Keratinocyte (primary cell): Measurements from ENCODE around the gene MICAL2. TPM values are rescaled to one million over a fixed set of nuclear protein-coding genes. Genes with fewer than 3 reads are reported as not detected.

Source experiments
- DNase-seq: peaks from one replicate; pipeline ENCODE4 v3.0.0-alpha.2; 2011; ENCODE audit warnings: low read depth, missing footprints, low spot score
- FAIRE-seq: peaks from 2 replicates; lab custom pipeline; 2011; peaks lifted over from hg19 to GRCh38; lab: Jason Lieb, UNC
- H2AFZ ChIP-seq: 2 replicates; pipeline ENCODE4 v1.6.0; 2012; ENCODE audit warnings: low read length, control low read depth, inconsistent platforms; ENCODE audit not compliant: control insufficient read depth
- H3K27ac ChIP-seq: 2 replicates; pipeline ENCODE4 v1.5.1; 2011; ENCODE audit warnings: low read length; ENCODE audit not compliant: control insufficient read depth, insufficient read depth
- H3K27me3 ChIP-seq: 3 replicates; pipeline ENCODE4 v1.6.0; 2011; ENCODE audit warnings: low read length; ENCODE audit not compliant: control insufficient read depth, insufficient read depth; ENCODE audit errors: extremely low read depth
- H3K36me3 ChIP-seq, 2 experiments: 2 replicates in 1 of 2; 3 replicates in 1 of 2; pipeline ENCODE4 v1.5.1; 2011; ENCODE audit warnings: low read length in 2 of 2, mild to moderate bottlenecking in 1 of 2; ENCODE audit not compliant: control insufficient read depth in 2 of 2, insufficient read depth in 2 of 2; ENCODE audit errors: extremely low read depth in 1 of 2
- H3K4me1 ChIP-seq: 3 replicates; pipeline ENCODE4 v1.5.1; 2011; ENCODE audit warnings: low read length; ENCODE audit not compliant: control insufficient read depth, insufficient read depth; ENCODE audit errors: extremely low read depth
- H3K4me2 ChIP-seq: 3 replicates; pipeline ENCODE4 v1.6.0; 2011; ENCODE audit warnings: low read depth, low read length; ENCODE audit not compliant: control insufficient read depth, insufficient read depth; ENCODE audit errors: extremely low read depth
- H3K4me3 ChIP-seq, 3 experiments: fragments of 200-600 bp in 1 of 3; sonication (generic) in 1 of 3; 2 replicates in 2 of 3; 3 replicates in 1 of 3; pipeline ENCODE4 v1.5.1; 2011 to 2016; ENCODE audit warnings: low read length in 3 of 3, mild to moderate bottlenecking in 3 of 3, control low read depth in 2 of 3, inconsistent platforms in 1 of 3, low read depth in 1 of 3, mixed read lengths in 1 of 3, mixed run types in 1 of 3, moderate library complexity in 1 of 3; ENCODE audit not compliant: control insufficient read depth in 2 of 3, insufficient read depth in 2 of 3; ENCODE audit errors: extremely low read depth in 1 of 3
- H3K79me2 ChIP-seq: 2 replicates; pipeline ENCODE4 v1.6.0; 2012; ENCODE audit warnings: low read length; ENCODE audit not compliant: control insufficient read depth, insufficient read depth
- H3K9ac ChIP-seq: 3 replicates; pipeline ENCODE4 v1.6.0; 2011; ENCODE audit warnings: low read length; ENCODE audit not compliant: control insufficient read depth, insufficient read depth; ENCODE audit errors: extremely low read depth
- H3K9me1 ChIP-seq: 3 replicates; pipeline ENCODE4 v1.6.0; 2011; ENCODE audit warnings: low read length; ENCODE audit not compliant: control insufficient read depth, insufficient read depth; ENCODE audit errors: extremely low read depth
- H3K9me3 ChIP-seq: 2 replicates; pipeline ENCODE4 v1.5.1; 2012; ENCODE audit warnings: low read depth, low read length; ENCODE audit not compliant: control insufficient read depth
- H4K20me1 ChIP-seq: 3 replicates; pipeline ENCODE4 v1.6.0; 2011; ENCODE audit warnings: low read length; ENCODE audit not compliant: control insufficient read depth, insufficient read depth; ENCODE audit errors: extremely low read depth
- EZH2 ChIP-seq: IDR thresholded peaks from one replicate; pipeline ENCODE4 v1.6.1; 2012; ENCODE audit warnings: inconsistent platforms, mild to moderate bottlenecking, low read length, moderate library complexity
- dilution Hi-C: fragments of 300-500 bp; cut with MboI; formaldehyde crosslinking; loops from one replicate; pipeline ENCODE4 v1.7.0; 2020; ENCODE audit warnings: low sequenced_read_pairs; ENCODE audit not compliant: extremely low pct_ligation_motif_present
- polyA plus RNA-seq, 5 experiments: library from polyadenylated mRNA; depleted of rRNA in 3 of 5; stranded (reverse) in 3 of 5; stranded (forward) in 1 of 5; unstranded in 1 of 5; fragments of >200 nt; gene quantifications; 1 replicate in 1 of 5; 2 replicates in 3 of 5; 3 replicates in 1 of 5; pipeline versions ENCODE4 v1.2.1 to v1.2.3, GENCODE V29; 2011 to 2012; ENCODE audit warnings: missing spikeins in 2 of 5, low read depth in 1 of 5, low replicate concordance in 1 of 5
- TF ChIP-seq, protein P1 (sequence below), 3 experiments: IDR thresholded peaks in 1 of 3; conservative IDR thresholded peaks in 1 of 3; optimal IDR thresholded peaks in 1 of 3; 2 replicates in 2 of 3; 3 replicates in 1 of 3; pipeline versions ENCODE3 to v1.5.1; 2011; ENCODE audit warnings: low read length in 3 of 3, mild to moderate bottlenecking in 3 of 3, moderate library complexity in 2 of 3, control low read depth in 1 of 3, inconsistent platforms in 1 of 3; ENCODE audit not compliant: insufficient read depth in 2 of 3; ENCODE audit errors: extremely low read depth in 1 of 3

MICAL2 gene
- polyA plus RNA-seq, 1 donor (not counting 4 experiments of a cell fraction or from before 2014, with no cell fraction given), result 83.9 TPM

- Histone ChIP-seq H3K4me1 (peaks cover 50% of the 10 kb centered on the region), H3K4me3 (no peak overlapping the region), H4K20me1 (peaks cover 27% of the 10 kb centered on the region), H2AFZ (no peak overlapping the region), H3K9me3 (no peaks in the 10 kb centered on the region), H3K36me3 (peaks cover 24 to 64% of the 10 kb centered on the region in 2 experiments), H3K27me3 (no peaks in the 10 kb centered on the region), H3K9me1 (peaks cover 6% of the 10 kb centered on the region), H3K27ac (no peak overlapping the region), H3K79me2 (peaks cover 96% of the 10 kb centered on the region), H3K9ac (no peak overlapping the region), H3K4me2 (no peak overlapping the region)
- no peak for TF ChIP-seq EZH2
- TF ChIP-seq, protein P1, sequence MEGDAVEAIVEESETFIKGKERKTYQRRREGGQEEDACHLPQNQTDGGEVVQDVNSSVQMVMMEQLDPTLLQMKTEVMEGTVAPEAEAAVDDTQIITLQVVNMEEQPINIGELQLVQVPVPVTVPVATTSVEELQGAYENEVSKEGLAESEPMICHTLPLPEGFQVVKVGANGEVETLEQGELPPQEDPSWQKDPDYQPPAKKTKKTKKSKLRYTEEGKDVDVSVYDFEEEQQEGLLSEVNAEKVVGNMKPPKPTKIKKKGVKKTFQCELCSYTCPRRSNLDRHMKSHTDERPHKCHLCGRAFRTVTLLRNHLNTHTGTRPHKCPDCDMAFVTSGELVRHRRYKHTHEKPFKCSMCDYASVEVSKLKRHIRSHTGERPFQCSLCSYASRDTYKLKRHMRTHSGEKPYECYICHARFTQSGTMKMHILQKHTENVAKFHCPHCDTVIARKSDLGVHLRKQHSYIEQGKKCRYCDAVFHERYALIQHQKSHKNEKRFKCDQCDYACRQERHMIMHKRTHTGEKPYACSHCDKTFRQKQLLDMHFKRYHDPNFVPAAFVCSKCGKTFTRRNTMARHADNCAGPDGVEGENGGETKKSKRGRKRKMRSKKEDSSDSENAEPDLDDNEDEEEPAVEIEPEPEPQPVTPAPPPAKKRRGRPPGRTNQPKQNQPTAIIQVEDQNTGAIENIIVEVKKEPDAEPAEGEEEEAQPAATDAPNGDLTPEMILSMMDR (optimal IDR thresholded peaks at IDR 0.05 in 1 of 3, IDR thresholded peaks at IDR 0.05 in 1 of 3, conservative IDR thresholded peaks at IDR 0.05 in 1 of 3; ENCODE audit: extremely low read depth in 1 of 3, insufficient read depth in 2 of 3, low read length in 3 of 3), result no peak
- dilution Hi-C loops, result no loop called here
- DNase-seq, result no peak
- no peak for FAIRE-seq
These were observed 22.4 kb downstream of the MICAL2 start for GRCh38 chr11:12132790-12133145.

GRCh38 chr11:12133547-12134235 lies 23.3 kb downstream of the MICAL2 start:
- peaks cover 30 to 64% of the 10 kb centered on the region in 2 experiments for H3K36me3 ChIP-seq
- no peak overlapping the region for H3K4me3 ChIP-seq
- DNase-seq (no peak), FAIRE-seq (no peak)
- H4K20me1 ChIP-seq, result peaks cover 23% of the 10 kb centered on the region
- no peak overlapping the region for H3K9ac ChIP-seq
- no peaks in the 10 kb centered on the region for H3K9me3 ChIP-seq
- peaks cover 6% of the 10 kb centered on the region for H3K9me1 ChIP-seq
- no peak overlapping the region for H3K4me2 ChIP-seq
- peaks cover 50% of the 10 kb centered on the region for H3K4me1 ChIP-seq
- no peak overlapping the region for H3K27ac ChIP-seq
- H2AFZ ChIP-seq, result no peak overlapping the region
- dilution Hi-C loops, result no loop called here
- TF ChIP-seq, protein P1 (optimal IDR thresholded peaks at IDR 0.05 in 1 of 3, IDR thresholded peaks at IDR 0.05 in 1 of 3, conservative IDR thresholded peaks at IDR 0.05 in 1 of 3; ENCODE audit: extremely low read depth in 1 of 3, insufficient read depth in 2 of 3, low read length in 3 of 3), result no peak
- peaks cover 95% of the 10 kb centered on the region for H3K79me2 ChIP-seq
- no peaks in the 10 kb centered on the region for H3K27me3 ChIP-seq
